Suprapubic skin (tissue), 4 donors: Measurements from ENCODE around the gene PDILT. TPM values are rescaled to one million over a fixed set of nuclear protein-coding genes. Genes with fewer than 3 reads are reported as not detected.

ENCODE experiments used
- DNase-seq, 2 donors: peaks; one replicate each; pipeline ENCODE4 v3.0.0-alpha.2; 2019; ENCODE audit warnings: low spot score in 2 of 2
- H3K27ac ChIP-seq: fragments of 200-600 bp; sonication (generic); one replicate; pipeline ENCODE4 v1.5.1; 2019
- H3K27me3 ChIP-seq: fragments of 200-600 bp; sonication (generic); one replicate; pipeline ENCODE4 v1.5.1; 2019
- H3K36me3 ChIP-seq: fragments of 200-600 bp; sonication (generic); one replicate; pipeline ENCODE4 v1.5.1; 2019
- H3K4me1 ChIP-seq: fragments of 200-600 bp; sonication (generic); one replicate; pipeline ENCODE4 v1.5.1; 2019
- H3K4me3 ChIP-seq: fragments of 200-600 bp; sonication (generic); one replicate; pipeline ENCODE4 v1.5.1; 2019; ENCODE audit warnings: mild to moderate bottlenecking
- H3K9me3 ChIP-seq: fragments of 200-600 bp; sonication (generic); one replicate; pipeline ENCODE4 v1.5.1; 2019
- EP300 ChIP-seq: sonication (generic); formaldehyde crosslinking; IDR thresholded peaks from one replicate; pipeline ENCODE4 v1.6.1; 2017; ENCODE audit warnings: antibody characterized with exemption
- POLR2A ChIP-seq, 2 donors: fragments of 450-650 bp; IDR thresholded peaks; one replicate each; pipeline ENCODE4 v1.6.1; 2017; ENCODE audit warnings: antibody characterized with exemption in 2 of 2, mild to moderate bottlenecking in 2 of 2, moderate library complexity in 2 of 2
- POLR2AphosphoS5 ChIP-seq, 3 donors: sonication (generic); formaldehyde crosslinking; IDR thresholded peaks; one replicate each; pipeline ENCODE4 v1.6.1; 2017; ENCODE audit warnings: antibody characterized with exemption in 3 of 3
- WGBS: methylation state at CpG from one replicate; pipeline ENCODE4 v1.1.5; 2018; 5-methylcytosine and 5-hydroxymethylcytosine counted together
- total RNA-seq, 4 donors: library from RNA; depleted of rRNA; stranded (reverse); fragments of >200 nt; gene quantifications; one replicate each; pipeline ENCODE4 v1.1.0, GENCODE V29; 2016
- TF ChIP-seq, protein P1 (sequence below), 2 donors: fragments of 200-600 bp in 1 of 2; fragments of 450-650 bp in 1 of 2; sonication (generic) in 1 of 2; IDR thresholded peaks; one replicate each; pipeline ENCODE4 v1.5.1; 2016 to 2019; ENCODE audit warnings: antibody characterized with exemption in 2 of 2, mild to moderate bottlenecking in 1 of 2, moderate library complexity in 1 of 2

The PDILT gene
- total RNA-seq, 4 donors from 2014 or later = not detected

DNA sequence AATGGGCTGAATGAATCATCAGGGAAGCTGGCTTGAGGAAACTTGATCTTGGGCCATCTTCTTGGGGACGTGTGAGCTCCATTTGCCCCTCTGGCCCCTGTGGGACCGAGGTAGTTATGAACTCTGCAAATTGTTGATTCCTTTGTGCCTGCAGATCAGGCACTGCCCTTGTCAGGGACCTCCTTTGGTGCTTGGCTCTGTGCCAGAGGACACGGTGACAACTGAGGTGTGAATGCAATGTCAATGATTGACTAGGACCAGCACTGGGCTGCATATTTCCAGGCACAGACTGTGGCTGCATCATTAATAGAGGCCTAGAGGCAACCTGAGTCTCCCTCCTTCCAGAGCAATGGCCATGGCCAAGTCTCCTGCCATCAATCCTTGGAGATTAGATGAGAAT, 23.8 kb downstream of the PDILT start:
- H3K27me3 ChIP-seq = peaks cover 6% of the 10 kb centered on the region
- 53% methylated on average over 3 of the region's 3 CpGs for WGBS
- H3K9me3 ChIP-seq = no peaks in the 10 kb centered on the region
- no peak for DNase-seq
- no peak for TF ChIP-seq POLR2A (IDR thresholded peaks at IDR 0.05)
- no peak for TF ChIP-seq EP300
- TF ChIP-seq POLR2AphosphoS5 (IDR thresholded peaks at IDR 0.05) = no peak
- TF ChIP-seq, protein P1, sequence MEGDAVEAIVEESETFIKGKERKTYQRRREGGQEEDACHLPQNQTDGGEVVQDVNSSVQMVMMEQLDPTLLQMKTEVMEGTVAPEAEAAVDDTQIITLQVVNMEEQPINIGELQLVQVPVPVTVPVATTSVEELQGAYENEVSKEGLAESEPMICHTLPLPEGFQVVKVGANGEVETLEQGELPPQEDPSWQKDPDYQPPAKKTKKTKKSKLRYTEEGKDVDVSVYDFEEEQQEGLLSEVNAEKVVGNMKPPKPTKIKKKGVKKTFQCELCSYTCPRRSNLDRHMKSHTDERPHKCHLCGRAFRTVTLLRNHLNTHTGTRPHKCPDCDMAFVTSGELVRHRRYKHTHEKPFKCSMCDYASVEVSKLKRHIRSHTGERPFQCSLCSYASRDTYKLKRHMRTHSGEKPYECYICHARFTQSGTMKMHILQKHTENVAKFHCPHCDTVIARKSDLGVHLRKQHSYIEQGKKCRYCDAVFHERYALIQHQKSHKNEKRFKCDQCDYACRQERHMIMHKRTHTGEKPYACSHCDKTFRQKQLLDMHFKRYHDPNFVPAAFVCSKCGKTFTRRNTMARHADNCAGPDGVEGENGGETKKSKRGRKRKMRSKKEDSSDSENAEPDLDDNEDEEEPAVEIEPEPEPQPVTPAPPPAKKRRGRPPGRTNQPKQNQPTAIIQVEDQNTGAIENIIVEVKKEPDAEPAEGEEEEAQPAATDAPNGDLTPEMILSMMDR (IDR thresholded peaks at IDR 0.05) = no peak
- peaks cover under 1% of the 10 kb centered on the region for H3K4me1 ChIP-seq
- no peak overlapping the region for H3K27ac ChIP-seq
- no peaks in the 10 kb centered on the region for H3K36me3 ChIP-seq
- no peak overlapping the region for H3K4me3 ChIP-seq

DNA sequence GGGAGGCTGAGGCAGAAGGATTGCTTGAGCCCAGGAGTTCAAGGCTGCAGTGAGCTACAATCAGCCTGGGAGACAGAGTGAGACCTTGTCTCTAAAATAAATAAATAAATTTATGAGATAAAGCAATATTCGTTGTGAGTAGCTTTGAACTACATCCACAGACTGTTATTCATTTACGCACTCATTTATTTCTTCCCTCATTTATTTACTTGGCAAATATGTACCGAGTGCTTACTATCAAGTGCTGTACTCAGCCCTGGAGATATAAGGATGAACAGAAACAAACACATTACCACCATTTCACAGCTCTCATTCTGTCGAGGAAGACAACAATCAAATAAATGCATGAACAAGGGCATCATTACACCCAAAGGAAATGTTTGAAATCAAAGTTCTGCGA, 27.4 kb downstream of the PDILT start:
- Histone ChIP-seq H3K27me3 (no peaks in the 10 kb centered on the region), H3K9me3 (no peaks in the 10 kb centered on the region), H3K36me3 (no peaks in the 10 kb centered on the region), H3K4me3 (no peak overlapping the region), H3K27ac (no peak overlapping the region), H3K4me1 (no peaks in the 10 kb centered on the region)
- TF ChIP-seq, protein P1 (IDR thresholded peaks at IDR 0.05) = no peak
- TF ChIP-seq EP300 (no peak), POLR2A (IDR thresholded peaks at IDR 0.05) (no peak), POLR2AphosphoS5 (IDR thresholded peaks at IDR 0.05) (no peak)
- 80% methylated on average over 5 of the region's 5 CpGs for WGBS
- no peak for DNase-seq

DNA sequence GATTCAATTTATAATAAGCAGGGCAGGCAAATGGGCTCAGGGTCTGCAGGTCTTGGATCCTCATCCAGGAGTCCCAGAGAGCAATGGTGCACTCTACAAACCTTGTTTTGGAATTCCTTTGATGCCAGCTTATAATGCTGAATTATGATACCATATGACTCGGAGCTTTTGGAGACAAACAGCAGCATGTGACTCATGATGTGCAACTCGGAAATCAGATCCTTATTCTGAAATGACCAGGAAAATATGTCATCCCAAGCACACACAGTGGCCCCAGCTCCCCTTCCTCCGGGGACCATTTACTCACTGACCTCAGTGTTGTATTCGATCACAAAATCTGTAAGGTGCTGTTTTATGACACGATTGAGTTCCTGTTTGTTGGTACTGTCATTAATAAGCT, 31.8 kb downstream of the PDILT start:
- H3K36me3 ChIP-seq = no peaks in the 10 kb centered on the region
- no peak overlapping the region for H3K27ac ChIP-seq
- 61% methylated on average over 5 of the region's 5 CpGs for WGBS
- no peak overlapping the region for H3K4me3 ChIP-seq
- TF ChIP-seq EP300 (no peak), POLR2AphosphoS5 (IDR thresholded peaks at IDR 0.05) (no peak), POLR2A (IDR thresholded peaks at IDR 0.05) (no peak)
- TF ChIP-seq, protein P1 (IDR thresholded peaks at IDR 0.05) = no peak
- no peaks in the 10 kb centered on the region for H3K9me3 ChIP-seq
- no peak for DNase-seq
- peaks cover 10% of the 10 kb centered on the region for H3K27me3 ChIP-seq
- H3K4me1 ChIP-seq = no peaks in the 10 kb centered on the region

DNA sequence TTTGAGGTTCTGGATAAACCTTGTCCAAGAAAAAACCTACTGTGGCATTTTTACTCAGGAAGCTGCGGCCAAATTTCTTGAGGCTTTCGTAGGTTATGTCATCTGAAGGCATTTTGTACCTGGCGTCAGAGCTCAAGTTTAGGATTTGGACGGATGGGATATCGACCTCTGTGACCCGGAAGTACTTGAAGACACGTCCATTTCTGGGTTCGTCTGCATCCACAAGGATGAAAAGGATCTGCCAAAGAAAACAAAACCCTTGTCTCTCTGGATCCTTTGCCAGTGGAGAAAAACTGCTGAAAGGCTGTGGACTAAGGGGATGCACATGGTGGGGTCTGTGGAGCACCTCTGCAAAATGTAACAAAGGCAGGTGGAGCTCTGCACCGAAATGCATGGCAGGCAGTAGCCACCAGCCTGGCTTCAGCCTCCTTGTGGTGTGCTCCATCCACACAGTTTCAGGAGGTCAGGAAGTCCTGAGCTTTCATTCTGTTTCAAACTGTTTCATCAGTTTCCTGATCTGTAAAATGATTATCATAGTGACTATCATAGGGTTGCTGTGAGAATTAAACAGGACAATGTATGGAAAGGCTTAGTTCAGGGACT, 35.0 kb downstream of the PDILT start:
- WGBS = 76% methylated on average over 9 of the region's 9 CpGs
- Histone ChIP-seq H3K27ac (no peak overlapping the region), H3K4me3 (no peak overlapping the region), H3K4me1 (no peaks in the 10 kb centered on the region), H3K36me3 (no peaks in the 10 kb centered on the region), H3K27me3 (peaks cover 10% of the 10 kb centered on the region), H3K9me3 (no peaks in the 10 kb centered on the region)
- TF ChIP-seq EP300 (no peak), POLR2A (IDR thresholded peaks at IDR 0.05) (no peak), POLR2AphosphoS5 (IDR thresholded peaks at IDR 0.05) (no peak)
- TF ChIP-seq, protein P1 (IDR thresholded peaks at IDR 0.05) = no peak
- DNase-seq = no peak

DNA sequence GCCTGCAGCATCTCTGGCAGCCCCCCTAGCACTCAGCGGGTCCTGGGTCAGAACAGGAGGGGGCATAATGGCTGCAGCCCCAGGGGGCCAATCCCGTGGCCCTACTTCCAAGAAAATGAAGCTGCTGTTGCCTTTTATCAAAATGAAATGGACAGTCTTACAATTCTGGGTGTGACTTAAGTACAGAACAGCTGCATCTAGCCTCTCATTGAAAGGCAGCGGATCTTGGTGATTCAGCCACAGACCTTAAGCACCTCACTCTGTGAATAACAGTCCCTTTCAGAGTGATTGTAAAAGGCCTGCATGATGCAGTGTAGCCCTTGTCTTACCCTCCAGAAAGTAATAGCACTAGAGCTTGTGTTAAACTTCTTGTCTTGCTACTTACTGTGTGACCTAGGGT, 40.5 kb downstream of the PDILT start:
- TF ChIP-seq EP300 = no peak
- Histone ChIP-seq H3K4me3 (no peak overlapping the region), H3K27me3 (peaks cover 4% of the 10 kb centered on the region), H3K36me3 (no peaks in the 10 kb centered on the region), H3K4me1 (no peaks in the 10 kb centered on the region), H3K9me3 (no peaks in the 10 kb centered on the region), H3K27ac (no peak overlapping the region)
- 76% methylated on average over 3 of the region's 3 CpGs for WGBS
- no peak for DNase-seq

DNA sequence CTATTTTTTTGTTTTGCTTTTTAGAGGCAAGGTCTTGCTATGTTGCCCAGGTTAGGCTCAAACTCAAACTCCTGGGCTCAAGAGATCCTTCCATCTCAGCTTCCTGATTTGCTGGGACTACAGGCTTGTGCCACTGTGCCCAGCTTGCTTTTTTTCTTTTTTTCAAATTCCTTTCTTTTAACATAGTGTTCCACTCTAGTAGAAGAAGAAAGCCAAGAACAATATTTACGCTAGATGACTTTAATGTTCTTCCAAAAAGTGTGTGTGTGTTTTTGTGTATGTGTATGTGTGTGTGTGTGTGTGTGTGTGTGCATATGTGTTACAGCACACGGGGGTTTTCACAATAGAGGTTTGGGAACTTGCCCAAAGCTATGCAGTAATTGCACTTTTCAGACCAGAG, 41.3 kb downstream of the PDILT start:
- H3K4me3 ChIP-seq = no peak overlapping the region
- H3K27me3 ChIP-seq = peaks cover 4% of the 10 kb centered on the region
- no peaks in the 10 kb centered on the region for H3K9me3 ChIP-seq
- no peaks in the 10 kb centered on the region for H3K4me1 ChIP-seq
- H3K27ac ChIP-seq = no peak overlapping the region
- no peak for DNase-seq
- TF ChIP-seq EP300 (no peak), POLR2A (IDR thresholded peaks at IDR 0.05) (no peak), POLR2AphosphoS5 (IDR thresholded peaks at IDR 0.05) (no peak)
- TF ChIP-seq, protein P1 (IDR thresholded peaks at IDR 0.05) = no peak
- 43% methylated on average over 2 of the region's 2 CpGs for WGBS
- H3K36me3 ChIP-seq = no peaks in the 10 kb centered on the region
